Measurements from ENCODE around the gene P2RX1.

The P2RX1 gene

GRCh38 chr17:3929764-3930163 is 13.5 kb upstream of the P2RX1 start:
- TF ChIP-seq CTCF (IDR thresholded peaks at IDR 0.05; ENCODE audit: low read length) (no peak), EZH2 (optimal IDR thresholded peaks at IDR 0.05; ENCODE audit: low read depth, low read length) (no peak), EZH2phosphoT487 (IDR thresholded peaks at IDR 0.05; ENCODE audit: low read length) (no peak)
- H3K4me2 ChIP-seq (ENCODE audit: low read depth, low read length): no peak overlapping the region

GRCh38 chr17:3929181-3929580 is 12.9 kb upstream of the P2RX1 start:
- no peak for DNase-seq
- H4K20me1 ChIP-seq (ENCODE audit: insufficient read depth, low read length): no peaks in the 10 kb centered on the region
- no peak overlapping the region for H3K4me2 ChIP-seq (ENCODE audit: low read depth, low read length)

More at GRCh38 chr17:3929764-3930163, 13.5 kb upstream of the P2RX1 start:
- Histone ChIP-seq H3K4me3 (ENCODE audit: low read length) (no peak overlapping the region), H3K27me3 (replicated peaks; ENCODE audit: insufficient read depth, low read length) (no peaks in the 10 kb centered on the region), H3K9ac (ENCODE audit: low read length) (no peak overlapping the region), H3K4me1 (ENCODE audit: low read length) (no peaks in the 10 kb centered on the region), H3K27ac (ENCODE audit: low read length) (no peak overlapping the region), H2AFZ (ENCODE audit: low read length) (no peak overlapping the region), H3F3A (ENCODE audit: insufficient read depth, low read length) (peaks cover 2% of the 10 kb centered on the region; the same call in 1 of the 2 replicates), H3K36me3 (replicated peaks; ENCODE audit: insufficient read depth, low read length) (no peaks in the 10 kb centered on the region; the same call in 1 of the 2 replicates), H4K20me1 (ENCODE audit: insufficient read depth, low read length) (no peaks in the 10 kb centered on the region), H3K9me2 (replicated peaks; ENCODE audit: insufficient read depth, low read length) (no peaks in the 10 kb centered on the region), H3K9me3 (replicated peaks; ENCODE audit: insufficient read depth, low read length) (no peaks in the 10 kb centered on the region), H3K79me2 (ENCODE audit: low read length) (no peaks in the 10 kb centered on the region)
- no peak for DNase-seq

GRCh38 chr17:3928406-3928805 is 12.1 kb upstream of the P2RX1 start:
- Histone ChIP-seq H3F3A (ENCODE audit: insufficient read depth, low read length) (peaks cover 8% of the 10 kb centered on the region; the same call in 1 of the 2 replicates), H3K4me2 (ENCODE audit: low read depth, low read length) (no peak overlapping the region), H2AFZ (ENCODE audit: low read length) (no peak overlapping the region), H4K20me1 (ENCODE audit: insufficient read depth, low read length) (no peaks in the 10 kb centered on the region), H3K9me2 (replicated peaks; ENCODE audit: insufficient read depth, low read length) (no peaks in the 10 kb centered on the region), H3K4me1 (ENCODE audit: low read length) (no peaks in the 10 kb centered on the region), H3K79me2 (ENCODE audit: low read length) (no peaks in the 10 kb centered on the region), H3K9ac (ENCODE audit: low read length) (no peak overlapping the region), H3K9me3 (replicated peaks; ENCODE audit: insufficient read depth, low read length) (no peaks in the 10 kb centered on the region), H3K27ac (ENCODE audit: low read length) (no peak overlapping the region), H3K27me3 (replicated peaks; ENCODE audit: insufficient read depth, low read length) (no peaks in the 10 kb centered on the region), H3K4me3 (ENCODE audit: low read length) (no peak overlapping the region), H3K36me3 (replicated peaks; ENCODE audit: insufficient read depth, low read length) (no peaks in the 10 kb centered on the region; the same call in 1 of the 2 replicates)
- TF ChIP-seq CTCF (IDR thresholded peaks at IDR 0.05; ENCODE audit: low read length) (no peak), EZH2phosphoT487 (IDR thresholded peaks at IDR 0.05; ENCODE audit: low read length) (no peak)
- no peak for DNase-seq

More at GRCh38 chr17:3929181-3929580, 12.9 kb upstream of the P2RX1 start:
- Histone ChIP-seq H3K9ac (ENCODE audit: low read length) (no peak overlapping the region), H3F3A (ENCODE audit: insufficient read depth, low read length) (peaks cover 4% of the 10 kb centered on the region; the same call in 1 of the 2 replicates), H3K4me1 (ENCODE audit: low read length) (no peaks in the 10 kb centered on the region), H3K27me3 (replicated peaks; ENCODE audit: insufficient read depth, low read length) (no peaks in the 10 kb centered on the region), H3K79me2 (ENCODE audit: low read length) (no peaks in the 10 kb centered on the region), H3K9me3 (replicated peaks; ENCODE audit: insufficient read depth, low read length) (no peaks in the 10 kb centered on the region), H3K4me3 (ENCODE audit: low read length) (no peak overlapping the region), H3K9me2 (replicated peaks; ENCODE audit: insufficient read depth, low read length) (no peaks in the 10 kb centered on the region), H2AFZ (ENCODE audit: low read length) (no peak overlapping the region), H3K36me3 (replicated peaks; ENCODE audit: insufficient read depth, low read length) (no peaks in the 10 kb centered on the region; the same call in 1 of the 2 replicates), H3K27ac (ENCODE audit: low read length) (no peak overlapping the region)
- TF ChIP-seq EZH2phosphoT487 (IDR thresholded peaks at IDR 0.05; ENCODE audit: low read length) (no peak), EZH2 (optimal IDR thresholded peaks at IDR 0.05; ENCODE audit: low read depth, low read length) (no peak), CTCF (IDR thresholded peaks at IDR 0.05; ENCODE audit: low read length) (no peak)

Data from MM.1S (cell line).